ENCODE data around the gene SLC1A1.

DNA sequence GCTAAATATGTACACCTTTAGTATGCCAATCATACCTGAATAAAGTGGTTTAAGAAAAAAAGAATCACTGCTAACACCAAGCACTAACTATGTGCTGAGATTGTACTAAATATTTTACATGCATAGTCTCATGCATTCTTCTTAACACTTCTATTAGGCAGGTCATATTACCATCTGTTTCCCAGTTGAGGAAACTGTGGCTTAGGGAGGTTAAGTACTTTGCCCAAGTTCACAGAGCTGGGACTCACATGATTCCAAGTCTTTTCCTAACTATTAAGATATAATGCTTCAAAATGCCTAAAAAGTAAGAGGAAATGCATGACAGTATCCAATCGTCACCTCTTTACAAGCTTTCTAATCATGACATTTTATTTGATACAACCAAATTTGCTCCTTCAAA, 102.6 kb downstream of the SLC1A1 start:
- TF ChIP-seq, protein P1, sequence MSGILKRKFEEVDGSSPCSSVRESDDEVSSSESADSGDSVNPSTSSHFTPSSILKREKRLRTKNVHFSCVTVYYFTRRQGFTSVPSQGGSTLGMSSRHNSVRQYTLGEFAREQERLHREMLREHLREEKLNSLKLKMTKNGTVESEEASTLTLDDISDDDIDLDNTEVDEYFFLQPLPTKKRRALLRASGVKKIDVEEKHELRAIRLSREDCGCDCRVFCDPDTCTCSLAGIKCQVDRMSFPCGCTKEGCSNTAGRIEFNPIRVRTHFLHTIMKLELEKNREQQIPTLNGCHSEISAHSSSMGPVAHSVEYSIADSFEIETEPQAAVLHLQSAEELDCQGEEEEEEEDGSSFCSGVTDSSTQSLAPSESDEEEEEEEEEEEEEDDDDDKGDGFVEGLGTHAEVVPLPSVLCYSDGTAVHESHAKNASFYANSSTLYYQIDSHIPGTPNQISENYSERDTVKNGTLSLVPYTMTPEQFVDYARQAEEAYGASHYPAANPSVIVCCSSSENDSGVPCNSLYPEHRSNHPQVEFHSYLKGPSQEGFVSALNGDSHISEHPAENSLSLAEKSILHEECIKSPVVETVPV (CRISPR knock-in tag; IDR thresholded peaks at IDR 0.05): no peak
- TF ChIP-seq ZNF8 (CRISPR knock-in tag; IDR thresholded peaks at IDR 0.05) (no peak), RARB (CRISPR knock-in tag; IDR thresholded peaks at IDR 0.05) (no peak), ARNTL (CRISPR knock-in tag; IDR thresholded peaks at IDR 0.05; ENCODE audit: borderline replicate concordance, low read depth) (no peak), PPARA (CRISPR knock-in tag; IDR thresholded peaks at IDR 0.05; ENCODE audit: borderline replicate concordance) (no peak), TCF4 (CRISPR knock-in tag; IDR thresholded peaks at IDR 0.05; ENCODE audit: borderline replicate concordance) (no peak)
- TF ChIP-seq, protein P2, sequence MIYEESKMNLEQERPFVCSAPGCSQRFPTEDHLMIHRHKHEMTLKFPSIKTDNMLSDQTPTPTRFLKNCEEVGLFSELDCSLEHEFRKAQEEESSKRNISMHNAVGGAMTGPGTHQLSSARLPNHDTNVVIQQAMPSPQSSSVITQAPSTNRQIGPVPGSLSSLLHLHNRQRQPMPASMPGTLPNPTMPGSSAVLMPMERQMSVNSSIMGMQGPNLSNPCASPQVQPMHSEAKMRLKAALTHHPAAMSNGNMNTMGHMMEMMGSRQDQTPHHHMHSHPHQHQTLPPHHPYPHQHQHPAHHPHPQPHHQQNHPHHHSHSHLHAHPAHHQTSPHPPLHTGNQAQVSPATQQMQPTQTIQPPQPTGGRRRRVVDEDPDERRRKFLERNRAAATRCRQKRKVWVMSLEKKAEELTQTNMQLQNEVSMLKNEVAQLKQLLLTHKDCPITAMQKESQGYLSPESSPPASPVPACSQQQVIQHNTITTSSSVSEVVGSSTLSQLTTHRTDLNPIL (CRISPR knock-in tag; IDR thresholded peaks at IDR 0.05; ENCODE audit: low read depth): no peak
- TF ChIP-seq, protein P3, sequence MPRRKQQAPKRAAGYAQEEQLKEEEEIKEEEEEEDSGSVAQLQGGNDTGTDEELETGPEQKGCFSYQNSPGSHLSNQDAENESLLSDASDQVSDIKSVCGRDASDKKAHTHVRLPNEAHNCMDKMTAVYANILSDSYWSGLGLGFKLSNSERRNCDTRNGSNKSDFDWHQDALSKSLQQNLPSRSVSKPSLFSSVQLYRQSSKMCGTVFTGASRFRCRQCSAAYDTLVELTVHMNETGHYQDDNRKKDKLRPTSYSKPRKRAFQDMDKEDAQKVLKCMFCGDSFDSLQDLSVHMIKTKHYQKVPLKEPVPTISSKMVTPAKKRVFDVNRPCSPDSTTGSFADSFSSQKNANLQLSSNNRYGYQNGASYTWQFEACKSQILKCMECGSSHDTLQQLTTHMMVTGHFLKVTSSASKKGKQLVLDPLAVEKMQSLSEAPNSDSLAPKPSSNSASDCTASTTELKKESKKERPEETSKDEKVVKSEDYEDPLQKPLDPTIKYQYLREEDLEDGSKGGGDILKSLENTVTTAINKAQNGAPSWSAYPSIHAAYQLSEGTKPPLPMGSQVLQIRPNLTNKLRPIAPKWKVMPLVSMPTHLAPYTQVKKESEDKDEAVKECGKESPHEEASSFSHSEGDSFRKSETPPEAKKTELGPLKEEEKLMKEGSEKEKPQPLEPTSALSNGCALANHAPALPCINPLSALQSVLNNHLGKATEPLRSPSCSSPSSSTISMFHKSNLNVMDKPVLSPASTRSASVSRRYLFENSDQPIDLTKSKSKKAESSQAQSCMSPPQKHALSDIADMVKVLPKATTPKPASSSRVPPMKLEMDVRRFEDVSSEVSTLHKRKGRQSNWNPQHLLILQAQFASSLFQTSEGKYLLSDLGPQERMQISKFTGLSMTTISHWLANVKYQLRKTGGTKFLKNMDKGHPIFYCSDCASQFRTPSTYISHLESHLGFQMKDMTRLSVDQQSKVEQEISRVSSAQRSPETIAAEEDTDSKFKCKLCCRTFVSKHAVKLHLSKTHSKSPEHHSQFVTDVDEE (CRISPR knock-in tag; IDR thresholded peaks at IDR 0.05): no peak
- TF ChIP-seq, protein P4, sequence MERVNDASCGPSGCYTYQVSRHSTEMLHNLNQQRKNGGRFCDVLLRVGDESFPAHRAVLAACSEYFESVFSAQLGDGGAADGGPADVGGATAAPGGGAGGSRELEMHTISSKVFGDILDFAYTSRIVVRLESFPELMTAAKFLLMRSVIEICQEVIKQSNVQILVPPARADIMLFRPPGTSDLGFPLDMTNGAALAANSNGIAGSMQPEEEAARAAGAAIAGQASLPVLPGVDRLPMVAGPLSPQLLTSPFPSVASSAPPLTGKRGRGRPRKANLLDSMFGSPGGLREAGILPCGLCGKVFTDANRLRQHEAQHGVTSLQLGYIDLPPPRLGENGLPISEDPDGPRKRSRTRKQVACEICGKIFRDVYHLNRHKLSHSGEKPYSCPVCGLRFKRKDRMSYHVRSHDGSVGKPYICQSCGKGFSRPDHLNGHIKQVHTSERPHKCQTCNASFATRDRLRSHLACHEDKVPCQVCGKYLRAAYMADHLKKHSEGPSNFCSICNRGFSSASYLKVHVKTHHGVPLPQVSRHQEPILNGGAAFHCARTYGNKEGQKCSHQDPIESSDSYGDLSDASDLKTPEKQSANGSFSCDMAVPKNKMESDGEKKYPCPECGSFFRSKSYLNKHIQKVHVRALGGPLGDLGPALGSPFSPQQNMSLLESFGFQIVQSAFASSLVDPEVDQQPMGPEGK (CRISPR knock-in tag; IDR thresholded peaks at IDR 0.05; ENCODE audit: borderline replicate concordance): no peak

All from SK-N-SH treated with all-trans-retinoic acid at 6 μM for 48 hours (cell line).